GM21526 (cell line): ENCODE results near the gene LRMDA.

ENCODE experiments used
- ATAC-seq: cut with Tn5 transposase; IDR thresholded peaks from one replicate; pipeline ENCODE4 v1.9.1; 2021; ENCODE audit warnings: moderate library complexity; ENCODE audit not compliant: unreplicated experiment, low FRiP score

Gene LRMDA

GRCh38 chr10:75999515-76000209, 568.2 kb downstream of the LRMDA start:
- ATAC-seq: no peak

GRCh38 chr10:76000550-76000949, 569.1 kb downstream of the LRMDA start:
- ATAC-seq: no peak

DNA sequence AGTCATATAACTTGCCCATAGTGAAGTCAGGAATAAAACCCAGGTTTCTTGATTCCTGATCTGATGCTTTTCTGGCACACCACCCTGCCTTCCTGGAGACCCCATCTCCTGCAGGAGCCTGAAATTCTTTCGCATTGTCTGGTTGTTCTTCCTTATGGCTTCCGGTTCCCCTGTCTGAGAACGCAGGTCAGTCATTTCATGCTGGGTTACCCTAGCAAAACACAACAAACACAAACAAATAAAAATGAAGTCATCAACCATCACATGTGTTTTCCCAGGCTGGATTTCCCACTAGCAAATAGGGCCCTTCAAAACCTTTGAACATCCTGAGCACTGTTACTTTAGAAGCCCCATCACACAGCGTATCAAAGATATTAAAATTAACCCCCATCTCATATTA, 569.6 kb downstream of the LRMDA start:
- no peak for ATAC-seq

DNA sequence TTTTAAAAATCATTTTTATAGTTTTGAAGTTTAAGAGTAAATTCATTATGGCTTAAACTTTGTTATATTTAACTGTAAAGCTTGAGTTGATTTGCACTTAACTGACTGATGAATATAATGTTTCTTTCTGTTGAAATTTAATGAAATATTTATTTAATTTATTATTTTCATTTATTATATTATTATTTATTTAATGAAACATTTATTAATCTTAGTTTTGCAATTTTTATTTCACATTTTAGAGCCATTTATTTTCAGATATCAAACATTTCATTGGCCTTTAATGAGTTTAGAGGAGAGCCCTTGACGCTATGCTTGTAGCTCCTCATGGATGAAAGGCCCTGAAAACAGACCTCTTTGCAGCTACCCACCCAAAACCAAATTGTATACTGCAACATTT, 570.0 kb downstream of the LRMDA start:
- ATAC-seq: no peak

GRCh38 chr10:76002262-76002854, 570.9 kb downstream of the LRMDA start:
- ATAC-seq: no peak

DNA sequence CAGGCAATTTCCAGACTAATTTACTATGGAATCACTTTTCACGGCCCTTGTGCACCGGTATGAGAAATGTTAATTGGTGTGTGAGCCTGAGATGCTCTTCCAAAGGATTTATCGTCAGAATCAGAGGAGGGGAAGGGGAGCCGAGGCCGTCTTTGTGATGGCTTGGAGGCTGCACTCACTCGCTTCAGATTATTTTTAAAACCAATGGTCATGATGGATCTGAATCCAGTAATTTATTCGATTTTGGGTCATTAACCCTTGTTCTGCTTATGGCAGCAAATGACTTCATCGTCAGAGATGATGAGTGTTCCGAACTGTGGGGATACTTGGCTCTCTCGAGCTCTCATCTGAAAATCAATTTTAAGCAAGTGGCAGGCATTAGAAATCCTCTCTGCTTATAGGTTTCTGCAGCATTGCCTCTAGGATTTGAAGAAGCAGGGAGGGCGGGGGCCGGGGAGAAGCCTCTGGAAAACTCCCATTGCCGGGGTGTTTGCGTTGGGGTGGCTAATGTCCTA, 576.3 kb downstream of the LRMDA start:
- ATAC-seq: no peak

- ATAC-seq: no peak
Measured at GRCh38 chr10:76009531-76009930, 578.1 kb downstream of the LRMDA start.

- no peak for ATAC-seq
Measured at GRCh38 chr10:76010703-76011102, 579.3 kb downstream of the LRMDA start.

GRCh38 chr10:76012716-76013327, 581.4 kb downstream of the LRMDA start:
- no peak for ATAC-seq

- ATAC-seq: no peak
Measured at GRCh38 chr10:76015245-76015644, 583.8 kb downstream of the LRMDA start.

DNA sequence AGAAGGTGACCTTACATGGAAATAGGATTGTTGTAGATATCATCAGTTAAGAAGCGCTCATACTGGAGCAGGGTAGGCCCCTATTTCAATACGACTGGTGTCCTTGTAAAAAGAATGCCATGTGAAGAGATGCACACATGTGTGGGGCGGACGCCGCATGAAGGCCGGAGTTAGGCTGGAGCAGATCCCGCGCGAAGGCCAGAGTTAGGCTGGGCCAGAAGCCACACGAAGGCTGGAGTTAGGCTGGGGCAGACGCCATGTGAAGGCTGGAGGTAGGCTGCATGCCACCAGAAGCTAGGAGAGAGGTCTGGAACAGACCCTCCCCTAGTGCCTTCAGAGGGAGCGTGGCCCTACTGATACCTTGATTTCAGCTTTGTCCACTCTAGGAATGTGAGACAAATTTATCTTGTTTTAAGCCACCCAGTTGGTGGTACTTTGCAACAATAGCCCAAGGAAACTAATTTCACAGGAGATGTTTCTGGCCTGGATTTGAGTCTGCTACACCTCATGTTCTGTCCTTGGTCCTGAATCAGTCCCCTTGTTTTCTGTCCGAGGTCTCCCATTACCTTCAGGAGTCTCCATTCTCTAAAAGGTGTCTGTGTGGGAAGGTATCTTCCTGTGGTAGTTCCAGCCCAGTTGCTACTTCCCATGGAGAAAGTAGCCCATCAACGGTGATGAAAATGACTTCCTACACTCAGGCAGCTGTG, 585.8 kb downstream of the LRMDA start:
- no peak for ATAC-seq

GRCh38 chr10:76017733-76018433, 586.5 kb downstream of the LRMDA start:
- ATAC-seq: no peak

DNA sequence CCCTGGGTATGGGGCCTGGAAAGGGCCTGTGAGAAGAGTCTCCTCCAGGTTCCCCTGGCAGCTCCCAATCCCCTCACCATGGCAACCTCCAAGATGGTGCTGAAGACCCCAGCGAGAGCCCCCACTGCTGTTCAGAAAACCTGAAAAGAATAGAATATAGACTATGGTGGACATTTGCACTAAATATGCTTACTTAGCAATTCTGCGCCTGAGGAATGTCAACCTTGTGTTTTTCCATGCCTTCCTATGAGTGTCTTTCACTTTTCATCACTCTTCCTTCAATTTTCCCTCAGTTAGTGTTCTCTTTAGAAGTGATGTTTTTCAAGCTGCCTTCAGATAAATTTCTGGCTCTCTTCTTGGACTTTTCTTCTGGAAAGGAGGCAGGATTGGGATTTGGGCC, 589.2 kb downstream of the LRMDA start:
- ATAC-seq: no peak

- no peak for ATAC-seq
Measured at GRCh38 chr10:76021398-76021797, 590.0 kb downstream of the LRMDA start.

- no peak for ATAC-seq
Measured at GRCh38 chr10:76022366-76022765, 590.9 kb downstream of the LRMDA start.

GRCh38 chr10:76023007-76023406, 591.6 kb downstream of the LRMDA start:
- no peak for ATAC-seq

DNA sequence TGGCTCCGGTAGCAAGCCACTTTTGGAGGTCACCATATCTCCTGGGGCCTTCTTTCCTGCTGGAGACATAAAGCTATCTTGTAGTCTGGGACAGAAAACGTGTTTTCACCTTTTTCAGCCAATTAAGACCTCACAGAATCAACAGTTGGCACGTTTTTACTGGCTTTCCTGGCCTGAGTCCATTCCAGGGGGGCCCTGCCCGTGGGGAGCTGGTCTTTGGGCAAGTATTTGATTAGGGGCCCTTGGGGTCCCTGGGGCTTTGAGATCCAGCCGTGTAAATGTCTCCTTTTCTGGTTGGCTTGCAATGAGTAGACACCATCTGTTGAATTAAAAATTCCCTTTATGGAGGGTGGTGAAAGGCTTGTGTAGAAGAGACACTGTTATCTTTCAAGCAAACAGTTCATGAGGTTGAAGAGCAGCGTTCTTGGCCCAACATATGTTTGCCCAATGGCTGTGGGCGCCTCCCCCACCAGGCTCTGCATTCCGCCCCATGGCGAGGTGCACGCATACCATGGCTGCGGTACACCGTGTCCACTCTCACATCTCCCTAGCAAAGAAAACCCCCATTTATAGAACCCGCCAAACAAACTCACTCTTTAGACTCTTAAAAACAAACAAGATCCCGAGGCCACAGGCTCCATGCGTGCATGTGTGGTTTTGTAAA, 593.2 kb downstream of the LRMDA start:
- ATAC-seq: no peak

- no peak for ATAC-seq
Measured at GRCh38 chr10:76025124-76025477, 593.7 kb downstream of the LRMDA start.

DNA sequence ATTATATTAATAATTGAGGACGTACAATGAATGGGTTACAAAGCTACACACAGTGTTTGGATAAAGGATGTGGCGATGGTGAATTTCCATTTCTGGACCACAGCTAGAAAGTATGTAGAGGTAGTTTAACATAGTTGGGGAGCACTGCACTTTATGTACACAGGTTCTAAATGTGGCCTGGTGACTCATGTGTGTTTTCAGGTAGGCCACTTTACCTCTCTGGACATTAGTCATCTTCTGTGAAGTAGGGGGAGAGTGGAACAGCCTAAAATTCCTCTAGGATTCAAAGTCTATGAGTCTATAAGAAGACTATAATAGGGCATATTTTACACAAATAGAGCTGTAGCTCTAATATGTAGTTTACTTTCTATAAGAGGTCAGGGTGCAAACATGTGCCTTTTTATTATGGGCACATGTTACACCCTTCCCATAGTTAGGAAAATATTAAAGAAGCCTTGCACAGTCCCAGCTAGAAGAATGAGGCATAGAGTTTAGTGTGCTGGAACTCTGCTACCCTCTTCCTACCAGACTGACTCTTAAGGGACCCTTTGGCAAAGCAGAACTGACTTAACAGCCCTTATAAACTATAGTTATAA, 594.9 kb downstream of the LRMDA start:
- ATAC-seq: no peak

DNA sequence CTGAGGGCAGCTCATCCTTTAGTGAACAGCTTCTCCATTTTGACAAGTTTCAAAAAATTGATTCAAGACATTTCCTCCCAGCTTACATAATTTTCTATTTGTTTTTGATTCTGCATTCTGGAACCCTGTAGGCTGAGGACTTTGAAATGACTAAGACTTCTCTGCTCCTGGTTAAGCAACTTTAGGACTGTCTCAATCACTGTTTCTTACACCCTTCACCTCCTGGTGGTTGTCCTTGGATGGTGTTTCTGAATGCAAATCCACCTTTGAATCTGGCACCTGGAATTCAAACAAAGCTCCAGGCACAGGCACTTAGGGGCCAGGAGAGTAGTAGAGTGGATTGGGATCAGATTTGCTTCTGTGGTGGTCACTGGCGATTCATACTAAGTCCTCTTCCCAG, 595.5 kb downstream of the LRMDA start:
- no peak for ATAC-seq
